GM21529 (cell line): ENCODE data around the gene CBX7.

ENCODE experiments used
- ATAC-seq: cut with Tn5 transposase; IDR thresholded peaks from one replicate; pipeline ENCODE4 v1.9.1; 2021; ENCODE audit not compliant: unreplicated experiment

Gene CBX7

GRCh38 chr22:39152511-39153219 lies at the start of gene CBX7:
Gene CBX7 (minus strand): TSS chr22:39152680. CDS start chr22:39152444, 236 bp downstream.
- ATAC-seq: peak; percentile 71

DNA sequence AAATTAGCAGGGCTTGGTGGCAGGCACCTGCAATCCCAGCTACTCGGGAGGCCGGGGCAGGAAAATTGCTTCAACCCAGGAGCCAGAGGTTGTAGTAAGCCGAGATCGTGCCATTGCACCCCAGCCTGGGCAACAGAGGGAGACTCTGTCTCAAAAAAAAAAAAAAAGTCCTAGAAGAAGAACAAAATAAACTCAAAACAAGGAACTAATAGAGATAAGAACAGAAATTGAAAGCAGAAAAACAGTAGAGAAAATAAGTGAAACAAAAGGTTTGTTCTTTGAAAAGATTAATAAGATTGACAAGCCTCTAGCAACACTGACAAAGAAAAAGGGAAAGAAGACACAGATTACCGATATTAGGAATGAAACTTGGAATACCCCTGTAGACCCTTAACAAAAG lies 45.1 kb upstream of the CBX7 start:
- ATAC-seq: no peak

DNA sequence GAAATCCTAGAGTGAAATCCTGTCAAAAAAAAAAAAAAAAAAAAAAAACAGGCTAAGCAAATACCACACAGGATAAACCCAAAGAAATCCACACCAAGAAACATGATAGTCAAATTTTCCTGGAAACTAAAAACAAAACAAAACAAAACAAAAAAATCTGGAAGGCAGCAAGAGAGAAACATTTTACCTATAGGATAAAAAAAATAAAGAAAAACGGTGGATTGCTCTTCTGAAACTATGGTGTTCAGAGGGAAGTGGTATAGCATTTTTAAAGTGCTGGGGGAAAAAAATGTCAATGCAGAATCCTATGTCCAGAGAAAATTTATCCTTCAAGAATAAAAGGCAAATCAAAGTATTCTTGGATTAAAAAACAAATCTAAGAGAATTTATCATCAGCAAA lies 41.6 kb upstream of the CBX7 start:
- ATAC-seq: no peak

- ATAC-seq: no peak
Measured at GRCh38 chr22:39188809-39189208, 36.3 kb upstream of the CBX7 start.

DNA sequence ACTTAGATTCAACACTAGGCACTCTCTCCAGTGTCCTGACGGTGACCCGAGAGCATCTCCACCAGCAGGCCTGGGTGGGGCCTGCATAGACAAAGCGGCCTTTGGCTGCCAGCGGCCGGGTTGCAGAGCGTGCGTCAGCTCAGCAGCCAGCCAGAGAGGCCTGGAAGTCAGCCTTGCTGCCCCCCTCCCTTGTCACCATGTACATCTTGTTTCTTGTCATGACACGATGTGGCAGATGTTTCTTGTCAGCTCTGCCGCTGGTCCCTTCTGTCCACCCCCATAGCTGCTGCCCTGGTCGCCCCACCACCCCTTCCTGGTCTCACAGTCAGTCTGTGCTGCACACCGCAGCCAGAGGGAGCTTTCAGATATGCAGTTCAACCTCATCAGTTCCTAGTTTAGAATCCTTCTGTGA lies 33.1 kb upstream of the CBX7 start:
- ATAC-seq: no peak

GRCh38 chr22:39184586-39185577 lies 32.4 kb upstream of the CBX7 start:
- no peak for ATAC-seq

DNA sequence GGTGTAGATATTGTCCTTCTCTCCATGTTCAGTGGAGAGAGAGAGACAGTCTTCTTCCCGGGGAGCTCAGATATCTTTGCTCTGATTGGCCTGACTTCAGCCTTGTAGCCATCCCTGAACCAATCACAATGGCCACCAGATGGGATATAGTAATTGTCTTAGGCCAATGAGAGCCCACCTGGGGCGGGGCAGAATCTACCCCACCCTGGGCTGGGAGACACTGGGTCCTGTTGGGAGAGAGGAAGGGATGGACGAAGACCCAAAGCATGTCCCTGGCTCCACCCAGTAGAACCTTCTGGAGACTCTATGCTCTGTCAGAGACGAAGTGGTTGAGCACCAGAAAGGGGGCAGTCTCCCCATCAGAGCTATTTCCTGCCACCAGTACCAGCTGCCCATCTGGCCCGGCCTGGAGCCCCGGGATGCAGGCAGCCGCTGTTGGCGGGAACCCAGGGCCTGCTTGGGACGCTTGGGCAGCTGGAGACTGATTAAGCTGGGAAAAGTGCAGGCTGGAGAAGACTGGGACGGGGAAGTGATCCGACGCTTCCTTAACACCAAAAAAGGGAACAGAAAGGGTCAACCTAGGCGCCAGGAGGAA lies 31.6 kb upstream of the CBX7 start:
- ATAC-seq: no peak

DNA sequence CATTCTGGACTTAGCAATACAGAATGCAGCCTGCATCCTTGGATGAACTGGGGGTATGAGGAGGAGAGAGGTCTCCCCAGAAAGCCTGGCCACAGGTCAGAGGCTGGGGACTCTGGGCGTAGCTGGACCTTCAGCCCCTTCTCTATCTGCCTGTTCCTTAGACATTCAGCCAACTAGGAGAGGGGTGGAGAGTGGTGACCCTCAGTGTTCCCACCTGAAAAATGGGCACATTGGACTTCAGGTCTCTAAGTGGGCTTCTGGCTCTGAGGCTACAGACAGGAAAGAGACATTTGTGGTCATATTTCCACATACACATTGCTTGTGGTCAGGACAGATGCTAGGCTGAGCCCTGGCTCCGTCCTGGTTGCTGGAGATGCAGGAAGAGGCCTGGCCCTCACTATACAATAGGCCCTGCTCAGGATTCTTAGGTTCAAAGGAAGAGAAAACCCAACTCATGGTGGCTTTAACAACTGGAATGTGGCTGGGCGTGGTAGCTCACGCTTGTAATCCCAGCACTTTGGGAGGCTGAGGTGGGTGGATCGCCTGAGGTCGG lies 30.1 kb upstream of the CBX7 start:
- ATAC-seq: no peak

DNA sequence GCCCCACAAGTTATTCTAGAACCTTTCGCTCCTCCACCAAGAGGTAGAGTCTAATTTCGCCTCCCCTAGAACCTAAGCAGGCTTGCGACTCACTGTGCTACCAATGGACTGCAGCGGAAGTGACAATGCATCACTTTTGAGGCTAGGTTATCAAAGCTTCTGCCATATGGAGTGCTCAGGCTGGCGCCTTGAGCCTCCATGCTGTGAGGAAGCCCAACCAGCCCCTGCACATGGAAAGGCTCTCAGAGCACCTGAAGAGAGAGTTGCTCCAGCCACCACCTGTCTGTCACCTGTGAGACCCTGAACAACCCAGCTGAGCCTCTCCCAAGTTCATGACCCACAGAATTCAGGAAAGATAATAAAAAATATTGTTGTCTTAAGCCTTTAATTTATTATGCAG lies 29.3 kb upstream of the CBX7 start:
- no peak for ATAC-seq

DNA sequence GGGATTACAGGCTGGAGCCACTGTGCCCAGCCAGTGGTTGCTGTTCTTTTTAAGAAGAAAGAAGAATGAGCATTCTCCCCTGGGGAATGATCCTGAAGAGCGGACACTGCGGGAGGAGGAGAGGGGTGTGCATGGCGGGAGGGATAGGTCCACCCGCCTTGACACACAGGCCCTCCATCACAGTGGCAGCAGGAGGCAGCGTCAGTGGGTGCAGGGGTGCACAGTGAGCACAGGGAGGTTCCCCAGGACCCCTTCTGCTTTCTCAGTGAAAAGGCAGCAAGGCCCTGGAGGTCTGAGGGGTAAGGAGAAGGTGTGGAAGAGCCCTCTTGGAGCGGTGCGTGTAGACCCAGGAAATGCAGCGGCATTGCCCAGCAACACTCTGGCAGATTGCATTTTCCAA lies 28.9 kb upstream of the CBX7 start:
- ATAC-seq: no peak

DNA sequence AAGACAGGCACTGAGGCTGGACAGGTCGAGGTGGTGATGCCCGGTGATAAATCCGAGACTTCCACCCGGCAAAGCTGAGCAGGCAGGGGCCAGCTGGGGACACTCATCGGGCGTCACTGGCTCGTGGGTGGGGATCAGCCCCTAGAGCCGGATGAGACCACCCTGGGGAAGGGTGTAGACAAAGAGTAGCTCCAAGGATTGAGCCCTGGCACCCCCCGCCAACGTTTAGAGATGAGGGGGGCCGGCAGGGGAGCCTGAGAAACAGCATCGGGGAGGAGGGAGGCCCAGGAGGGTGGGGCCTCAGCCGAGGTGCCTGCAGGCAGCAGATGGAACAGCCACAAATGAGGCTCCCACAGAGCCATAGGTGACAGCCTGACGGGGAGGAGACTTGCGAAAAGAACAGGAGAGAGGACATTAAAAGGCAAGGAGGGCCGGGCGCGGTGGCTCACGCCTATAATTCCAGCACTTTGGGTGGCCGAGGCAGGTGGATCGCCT lies 27.4 kb upstream of the CBX7 start:
- ATAC-seq: no peak

- no peak for ATAC-seq
Measured at GRCh38 chr22:39179401-39179827, 26.9 kb upstream of the CBX7 start.

DNA sequence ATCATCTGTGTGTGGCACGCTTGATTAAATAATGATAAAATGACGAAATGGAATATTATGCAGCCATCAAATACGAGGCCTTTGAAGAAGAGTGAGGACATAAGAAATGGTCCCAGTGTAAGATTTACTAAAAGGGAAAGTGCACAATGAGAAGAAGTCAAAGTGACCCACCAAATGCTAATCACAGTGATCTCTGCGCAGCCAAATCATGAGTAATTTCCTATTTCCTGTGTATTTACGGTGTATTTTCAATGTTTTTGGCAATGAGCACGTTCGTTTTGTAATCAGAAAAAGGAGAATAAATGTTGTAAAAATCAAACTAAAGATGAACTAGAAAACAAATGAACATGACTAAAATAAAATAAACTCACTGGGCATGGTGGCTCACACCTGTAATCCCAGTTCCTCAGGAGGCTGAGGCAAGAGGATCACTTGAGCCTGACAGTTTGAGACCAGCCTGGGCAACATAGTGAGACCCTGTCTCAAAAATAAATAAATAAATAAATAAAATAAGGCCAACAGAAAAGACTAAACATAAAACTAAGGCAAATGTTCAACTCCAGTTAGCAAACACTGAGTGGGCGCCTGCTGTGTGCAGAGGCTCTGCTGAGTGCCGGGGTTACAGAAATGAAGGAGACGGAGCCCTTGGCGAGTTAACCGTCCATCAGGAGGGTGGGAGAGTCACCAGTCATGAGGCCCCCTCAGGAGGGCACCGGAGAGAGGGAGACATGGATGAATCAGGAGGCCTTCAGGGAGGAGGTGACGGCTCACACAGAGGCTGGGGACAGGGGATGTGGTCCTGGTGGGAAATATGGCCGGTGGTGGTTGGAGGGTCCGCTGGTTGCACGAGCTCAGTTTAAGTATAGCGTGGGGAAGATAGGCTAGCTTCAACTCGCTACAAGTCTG lies 26.0 kb upstream of the CBX7 start:
- ATAC-seq: no peak

- ATAC-seq: no peak
Measured at GRCh38 chr22:39177791-39178190, 25.3 kb upstream of the CBX7 start.

GRCh38 chr22:39177456-39177775 lies 24.9 kb upstream of the CBX7 start:
- ATAC-seq: no peak

GRCh38 chr22:39176714-39177455 lies 24.4 kb upstream of the CBX7 start:
- no peak for ATAC-seq

DNA sequence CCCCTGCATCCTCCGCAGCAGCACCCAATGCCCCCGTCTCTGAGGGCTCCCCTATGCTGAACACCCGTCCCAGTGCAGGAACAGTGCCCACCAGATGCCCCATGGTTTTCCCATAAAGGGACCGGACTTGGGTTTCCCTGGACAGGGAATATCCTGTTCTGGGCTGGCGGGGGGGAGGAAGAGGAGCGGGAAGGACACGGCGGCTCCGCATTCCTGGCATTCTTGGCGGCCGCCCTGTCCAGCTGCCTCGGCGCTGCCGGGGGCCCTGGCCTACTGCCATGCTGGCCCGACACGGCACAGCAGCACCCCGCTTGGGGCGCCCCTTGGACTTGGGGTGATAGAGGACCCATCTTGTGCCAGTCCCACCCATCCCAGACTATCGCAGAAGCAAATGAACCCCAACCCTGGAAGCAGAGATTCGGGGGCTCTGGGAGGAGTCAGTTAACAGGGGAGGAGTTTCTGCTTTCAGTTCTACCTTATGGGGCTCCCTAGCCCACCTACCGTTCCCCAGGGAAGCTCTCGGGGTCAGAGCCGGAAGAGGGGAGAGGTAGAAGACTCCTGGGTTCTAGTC lies 23.7 kb upstream of the CBX7 start:
- no peak for ATAC-seq

GRCh38 chr22:39175353-39176142 lies 23.1 kb upstream of the CBX7 start:
- ATAC-seq: no peak
